B cell (primary cell): ENCODE results near the gene GLT1D1. TPM values are rescaled to one million over a fixed set of nuclear protein-coding genes. Genes with fewer than 3 reads are reported as not detected.
"Not testable (repeated sequence)": the region's sequence is repeated elsewhere in the genome, so short reads cannot be mapped to it uniquely, and the experiment has no call there.

Experiments used
- ATAC-seq: fragments of 200-7000 bp; cut with Tn5 transposase; one replicate; pipeline ENCODE4 v1.10.0; 2021; ENCODE audit warnings: low read depth, mild to moderate bottlenecking, moderate number of reproducible peaks, moderate library complexity
- CTCF ChIA-PET: fragments of 350-600 bp; sonication (Branson Sonifier 250); formaldehyde crosslinking; loops from one replicate; lab custom pipeline; 2021; ENCODE audit warnings: antibody characterized with exemption, inconsistent platforms; lab: Charles Lee
- POLR2A ChIA-PET: fragments of 350-600 bp; sonication (Branson Sonifier 250); formaldehyde crosslinking; loops from one replicate; lab custom pipeline; 2021; ENCODE audit warnings: antibody characterized with exemption; lab: Charles Lee
- DNase-seq: peaks from one replicate; pipeline ENCODE4 v3.0.0; 2013
- H2AFZ ChIP-seq: 2 replicates; pipeline ENCODE4 v1.6.1; 2012; ENCODE audit warnings: mild to moderate bottlenecking, low read depth, low read length; ENCODE audit not compliant: insufficient read depth, poor library complexity, severe bottlenecking
- H3K27ac ChIP-seq, 2 donors: 1 replicate in 1 of 2; 2 replicates in 1 of 2; pipeline ENCODE4 v1.5.1; 2012 to 2013; ENCODE audit warnings: low read length in 2 of 2, mild to moderate bottlenecking in 2 of 2, moderate library complexity in 1 of 2
- H3K27me3 ChIP-seq, 4 experiments: fragments of 200-600 bp in 1 of 4; sonication (generic) in 1 of 4; replicated peaks in 1 of 4; 1 replicate in 2 of 4; 2 replicates in 2 of 4; pipeline versions ENCODE4 v1.6.1 to v1.7.0; 2013 to 2016; ENCODE audit warnings: low read length in 3 of 4, mild to moderate bottlenecking in 2 of 4, mixed read lengths in 1 of 4, moderate library complexity in 1 of 4; ENCODE audit not compliant: insufficient read depth in 4 of 4, control insufficient read depth in 3 of 4; ENCODE audit errors: control extremely low read depth in 1 of 4
- H3K36me3 ChIP-seq, 2 experiments: replicated peaks in 1 of 2; 1 replicate in 1 of 2; 2 replicates in 1 of 2; pipeline versions ENCODE4 v1.6.1 to v1.7.1; 2013; ENCODE audit warnings: low read length in 1 of 2; ENCODE audit not compliant: insufficient read depth in 2 of 2, control insufficient read depth in 1 of 2; ENCODE audit errors: control extremely low read depth in 1 of 2, extremely low read depth in 1 of 2
- H3K4me1 ChIP-seq, 2 donors: fragments of 200-600 bp in 1 of 2; sonication (generic) in 1 of 2; 1 replicate in 1 of 2; 2 replicates in 1 of 2; pipeline versions ENCODE4 v1.5.1 to v1.6.1; 2013 to 2017; ENCODE audit warnings: low read length in 2 of 2; ENCODE audit not compliant: control insufficient read depth in 2 of 2, insufficient read depth in 2 of 2
- H3K4me2 ChIP-seq: replicated peaks from 2 replicates; pipeline ENCODE3; 2012; ENCODE audit warnings: mild to moderate bottlenecking, low read depth, low read length; ENCODE audit not compliant: poor library complexity, severe bottlenecking
- H3K4me3 ChIP-seq, 5 experiments: fragments of 200-600 bp in 1 of 5; sonication (generic) in 1 of 5; 1 replicate in 3 of 5; 2 replicates in 2 of 5; pipeline versions ENCODE4 v1.5.1 to v1.7.0; 2011 to 2016; ENCODE audit warnings: low read length in 4 of 5, mild to moderate bottlenecking in 4 of 5, low read depth in 2 of 5, control low read depth in 1 of 5, moderate library complexity in 1 of 5; ENCODE audit not compliant: insufficient read depth in 1 of 5; ENCODE audit errors: control extremely low read depth in 1 of 5, extremely low read depth in 1 of 5
- H3K79me2 ChIP-seq: fragments of 200-600 bp; sonication (generic); one replicate; pipeline ENCODE4 v1.6.0; 2016; ENCODE audit warnings: low read length; ENCODE audit not compliant: control insufficient read depth, insufficient read depth
- H3K9ac ChIP-seq: fragments of 200-600 bp; sonication (generic); 2 replicates; pipeline ENCODE4 v1.6.1; 2017; ENCODE audit warnings: mild to moderate bottlenecking, low read length, moderate library complexity
- H3K9me3 ChIP-seq, 3 donors: one replicate each; pipeline versions ENCODE4 v1.6.1 to v1.7.1; 2013; ENCODE audit warnings: low read length in 2 of 3; ENCODE audit not compliant: control insufficient read depth in 2 of 3, insufficient read depth in 1 of 3; ENCODE audit errors: control extremely low read depth in 1 of 3
- H4K20me1 ChIP-seq: 2 replicates; pipeline ENCODE4 v1.6.0; 2012; ENCODE audit warnings: mild to moderate bottlenecking, low read length; ENCODE audit not compliant: insufficient read depth, control insufficient read depth, poor library complexity, severe bottlenecking
- H3K27ac Mint-ChIP-seq: one replicate; pipeline ENCODE4 v1.8.0; 2021; ENCODE audit warnings: mixed read lengths
- H3K27me3 Mint-ChIP-seq: one replicate; pipeline ENCODE4 v1.8.0; 2021; ENCODE audit warnings: mixed read lengths
- H3K4me1 Mint-ChIP-seq: one replicate; pipeline ENCODE4 v1.8.0; 2021; ENCODE audit warnings: mixed read lengths
- H3K4me3 Mint-ChIP-seq: one replicate; pipeline ENCODE4 v1.8.0; 2021; ENCODE audit warnings: mixed read lengths
- H3K9me3 Mint-ChIP-seq: one replicate; pipeline ENCODE4 v1.8.0; 2022; ENCODE audit warnings: mixed read lengths; ENCODE audit not compliant: insufficient read depth
- EZH2 ChIP-seq: IDR thresholded peaks from 2 replicates; pipeline ENCODE4 v1.6.1; 2012; ENCODE audit warnings: borderline replicate concordance, low read depth, mild to moderate bottlenecking, moderate library complexity, low read length; ENCODE audit not compliant: insufficient read depth, poor library complexity, severe bottlenecking
- WGBS: methylation state at CpG from one replicate; pipeline ENCODE4 v1.1.5; 2013; ENCODE audit warnings: missing lambda C conversion rate; ENCODE audit not compliant: insufficient coverage; 5-methylcytosine and 5-hydroxymethylcytosine counted together
- intact Hi-C: fragments of 100-400 bp; cut with micrococcal nuclease; formaldehyde crosslinking; loops from one replicate; pipeline ENCODE4 v1.10.0; 2022
- polyA plus RNA-seq: library from polyadenylated mRNA; depleted of rRNA; stranded (reverse); fragments of >200 nt; gene quantifications from 2 replicates; pipeline ENCODE4 v1.2.3, GENCODE V29; 2012
- total RNA-seq, 2 donors: library from RNA; stranded (reverse); fragments of 120-200 nt in 1 of 2; gene quantifications; 1 replicate in 1 of 2; 2 replicates in 1 of 2; pipeline versions ENCODE4 v1.2.3 to v1.2.4, GENCODE V29; 2013 to 2022
- TF ChIP-seq, protein P1 (sequence below): fragments of 200-600 bp; IDR thresholded peaks from one replicate; pipeline ENCODE4 v1.8.0; 2022; ENCODE audit warnings: antibody characterized with exemption, mild to moderate bottlenecking

Gene GLT1D1
- total and polyA plus RNA-seq, 2 donors (not counting 1 experiment from before 2014, with no cell fraction given), result 0.22 to 0.49 TPM

DNA sequence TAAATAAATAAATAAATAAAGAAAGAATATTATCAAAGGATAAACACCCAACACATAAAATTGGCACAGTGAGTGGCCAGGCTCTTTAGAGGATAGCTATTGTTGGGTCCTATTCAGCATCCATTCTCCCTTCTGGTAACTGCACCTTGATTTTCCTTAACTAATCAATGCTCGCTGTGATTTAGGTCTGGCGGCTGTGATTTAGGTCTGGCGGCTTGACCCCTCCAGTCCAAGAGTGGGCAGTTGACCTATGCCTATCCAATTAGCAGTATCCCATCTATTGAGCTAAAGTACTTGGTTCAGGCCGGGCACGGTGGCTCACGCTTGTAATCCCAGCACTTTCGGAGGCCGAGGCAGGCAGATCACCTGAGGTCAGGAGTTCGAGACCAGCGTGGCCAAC, 19.9 kb upstream of the GLT1D1 start:
- intact Hi-C loops, result no loop called here
- Mint-ChIP-seq H3K9me3 (no peaks in the 10 kb centered on the region), H3K4me3 (no peak overlapping the region), H3K4me1 (peaks cover 23% of the 10 kb centered on the region), H3K27ac (no peak overlapping the region), H3K27me3 (no peaks in the 10 kb centered on the region)
- ChIA-PET CTCF (interaction anchor here (1.2 kb wide), 1 partner anchor 14 kb away, joined by 3 read pairs; no protein-coding TSS in a partner anchor), POLR2A (no interaction called here)
- no peaks in the 10 kb centered on the region for H3K36me3 ChIP-seq
- TF ChIP-seq, protein P1, sequence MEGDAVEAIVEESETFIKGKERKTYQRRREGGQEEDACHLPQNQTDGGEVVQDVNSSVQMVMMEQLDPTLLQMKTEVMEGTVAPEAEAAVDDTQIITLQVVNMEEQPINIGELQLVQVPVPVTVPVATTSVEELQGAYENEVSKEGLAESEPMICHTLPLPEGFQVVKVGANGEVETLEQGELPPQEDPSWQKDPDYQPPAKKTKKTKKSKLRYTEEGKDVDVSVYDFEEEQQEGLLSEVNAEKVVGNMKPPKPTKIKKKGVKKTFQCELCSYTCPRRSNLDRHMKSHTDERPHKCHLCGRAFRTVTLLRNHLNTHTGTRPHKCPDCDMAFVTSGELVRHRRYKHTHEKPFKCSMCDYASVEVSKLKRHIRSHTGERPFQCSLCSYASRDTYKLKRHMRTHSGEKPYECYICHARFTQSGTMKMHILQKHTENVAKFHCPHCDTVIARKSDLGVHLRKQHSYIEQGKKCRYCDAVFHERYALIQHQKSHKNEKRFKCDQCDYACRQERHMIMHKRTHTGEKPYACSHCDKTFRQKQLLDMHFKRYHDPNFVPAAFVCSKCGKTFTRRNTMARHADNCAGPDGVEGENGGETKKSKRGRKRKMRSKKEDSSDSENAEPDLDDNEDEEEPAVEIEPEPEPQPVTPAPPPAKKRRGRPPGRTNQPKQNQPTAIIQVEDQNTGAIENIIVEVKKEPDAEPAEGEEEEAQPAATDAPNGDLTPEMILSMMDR, result no peak
- TF ChIP-seq EZH2, result no peak
- no peaks in the 10 kb centered on the region for H3K79me2 ChIP-seq
- H4K20me1 ChIP-seq, result no peaks in the 10 kb centered on the region
- H3K4me1 ChIP-seq, result peaks cover 28 to 32% of the 10 kb centered on the region in 2 donors
- no peak overlapping the region for H3K27ac ChIP-seq
- no peak for DNase-seq
- H3K9me3 ChIP-seq, result no peaks in the 10 kb centered on the region
- no peak overlapping the region for H3K9ac ChIP-seq
- WGBS, result 97% methylated on average over 7 of the region's 10 CpGs
- no peaks in the 10 kb centered on the region for H3K27me3 ChIP-seq
- no peak overlapping the region for H3K4me3 ChIP-seq
- H3K4me2 ChIP-seq, result no peak overlapping the region
- ATAC-seq, result no peak
- no peak overlapping the region for H2AFZ ChIP-seq

DNA sequence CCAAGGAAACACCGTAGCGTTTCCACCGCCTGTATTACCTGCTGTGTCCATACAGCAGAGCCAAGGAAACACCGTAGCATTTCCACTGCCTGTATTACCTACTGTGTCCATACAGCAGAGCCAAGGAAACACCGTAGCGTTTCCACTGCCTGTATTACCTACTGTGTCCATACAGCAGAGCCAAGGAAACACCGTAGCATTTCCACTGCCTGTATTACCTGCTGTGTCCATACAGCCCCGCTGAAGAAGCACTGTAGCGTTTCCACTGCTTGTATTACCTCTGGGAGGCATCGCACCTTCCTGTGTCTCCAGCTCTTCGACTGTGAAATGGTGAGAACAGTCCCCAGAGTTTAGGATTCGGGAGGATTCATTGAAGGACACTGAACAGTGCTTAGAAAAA, 13.4 kb upstream of the GLT1D1 start:
- WGBS, result 95% methylated on average over 9 of the region's 12 CpGs
- H3K4me3 ChIP-seq, H3K27me3 Mint-ChIP-seq, H3K27ac ChIP-seq, H3K9me3 ChIP-seq, H3K9ac ChIP-seq, intact Hi-C loops, POLR2A ChIA-PET, H3K79me2 ChIP-seq, H3K4me3 Mint-ChIP-seq, H3K36me3 ChIP-seq, H2AFZ ChIP-seq, H3K9me3 Mint-ChIP-seq, DNase-seq, H3K4me2 ChIP-seq, H4K20me1 ChIP-seq, H3K27ac Mint-ChIP-seq, ATAC-seq: not testable (repeated sequence)
- H3K4me1 ChIP-seq, result peaks cover 15 to 28% of the 10 kb centered on the region in 2 donors
- H3K4me1 Mint-ChIP-seq, result peaks cover 25% of the 10 kb centered on the region
- peaks cover 0 to 11% (median 0%) of the 10 kb centered on the region in 4 experiments for H3K27me3 ChIP-seq
- CTCF ChIA-PET, result interaction anchor here (1.8 kb wide), 1 partner anchor 10 kb away, joined by 7 read pairs; no protein-coding TSS in a partner anchor
